ENCODE data around the gene MAMSTR.

Gene MAMSTR

DNA sequence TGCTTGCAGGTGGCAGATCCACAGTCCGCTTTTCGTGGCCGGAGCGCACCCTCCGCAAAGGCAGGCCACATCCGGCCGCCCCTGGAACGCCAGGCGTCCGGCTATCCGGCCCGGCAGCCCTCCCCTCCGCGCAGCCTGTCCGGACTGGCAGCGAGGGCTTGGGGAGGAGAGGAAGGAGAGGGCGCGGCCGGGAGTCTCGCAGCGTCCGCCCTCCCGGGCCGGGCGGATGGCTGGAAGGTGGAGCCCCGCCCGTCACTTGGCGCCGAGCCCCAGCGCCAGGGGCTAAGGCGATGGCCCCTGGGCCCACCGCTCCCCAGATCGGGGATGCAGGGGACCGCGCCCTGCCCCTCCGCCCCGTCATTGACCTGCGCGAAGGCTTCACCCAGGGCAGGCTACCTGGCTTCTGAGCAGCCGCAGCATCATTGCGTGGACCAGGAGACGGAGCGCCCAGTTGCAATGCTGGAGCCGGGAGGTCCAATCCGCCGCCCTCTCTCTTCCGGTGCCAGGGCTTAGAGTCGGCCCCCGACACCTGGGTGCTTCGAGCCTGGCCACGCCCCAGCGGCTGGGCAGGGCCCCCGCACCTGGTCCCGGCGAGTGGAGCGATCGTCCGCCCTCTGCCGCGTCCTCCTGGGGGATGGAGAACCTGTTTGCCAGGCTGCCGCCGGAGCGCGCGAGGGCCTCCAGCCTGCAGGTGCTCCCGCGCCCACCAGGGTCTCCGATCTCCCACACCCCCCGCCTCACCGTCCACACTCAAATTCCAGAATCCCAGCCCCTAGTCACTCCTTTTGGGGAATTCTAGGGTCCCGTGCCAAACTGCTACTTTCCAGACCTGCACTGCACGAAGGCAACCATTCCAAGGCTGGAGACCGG is 33.2 kb upstream of the MAMSTR start, which contains the start of gene FUT1 (continued):
- TF ChIP-seq, protein P1, sequence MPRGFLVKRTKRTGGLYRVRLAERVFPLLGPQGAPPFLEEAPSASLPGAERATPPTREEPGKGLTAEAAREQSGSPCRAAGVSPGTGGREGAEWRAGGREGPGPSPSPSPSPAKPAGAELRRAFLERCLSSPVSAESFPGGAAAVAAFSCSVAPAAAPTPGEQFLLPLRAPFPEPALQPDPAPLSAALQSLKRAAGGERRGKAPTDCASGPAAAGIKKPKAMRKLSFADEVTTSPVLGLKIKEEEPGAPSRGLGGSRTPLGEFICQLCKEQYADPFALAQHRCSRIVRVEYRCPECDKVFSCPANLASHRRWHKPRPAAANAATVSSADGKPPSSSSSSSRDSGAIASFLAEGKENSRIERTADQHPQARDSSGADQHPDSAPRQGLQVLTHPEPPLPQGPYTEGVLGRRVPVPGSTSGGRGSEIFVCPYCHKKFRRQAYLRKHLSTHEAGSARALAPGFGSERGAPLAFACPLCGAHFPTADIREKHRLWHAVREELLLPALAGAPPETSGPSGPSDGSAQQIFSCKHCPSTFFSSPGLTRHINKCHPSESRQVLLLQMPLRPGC (tag by site-specific recombination; IDR thresholded peaks at IDR 0.05): no peak
- TF ChIP-seq, protein P2, sequence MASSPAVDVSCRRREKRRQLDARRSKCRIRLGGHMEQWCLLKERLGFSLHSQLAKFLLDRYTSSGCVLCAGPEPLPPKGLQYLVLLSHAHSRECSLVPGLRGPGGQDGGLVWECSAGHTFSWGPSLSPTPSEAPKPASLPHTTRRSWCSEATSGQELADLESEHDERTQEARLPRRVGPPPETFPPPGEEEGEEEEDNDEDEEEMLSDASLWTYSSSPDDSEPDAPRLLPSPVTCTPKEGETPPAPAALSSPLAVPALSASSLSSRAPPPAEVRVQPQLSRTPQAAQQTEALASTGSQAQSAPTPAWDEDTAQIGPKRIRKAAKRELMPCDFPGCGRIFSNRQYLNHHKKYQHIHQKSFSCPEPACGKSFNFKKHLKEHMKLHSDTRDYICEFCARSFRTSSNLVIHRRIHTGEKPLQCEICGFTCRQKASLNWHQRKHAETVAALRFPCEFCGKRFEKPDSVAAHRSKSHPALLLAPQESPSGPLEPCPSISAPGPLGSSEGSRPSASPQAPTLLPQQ (tag by site-specific recombination; IDR thresholded peaks at IDR 0.05): peak; percentile 100
- TF ChIP-seq ZBTB6 (tag by site-specific recombination; IDR thresholded peaks at IDR 0.05): peak; percentile 96
- peak; percentile 24; the same call in 1 of the 2 replicates for TF ChIP-seq ZNF423 (tag by site-specific recombination; IDR thresholded peaks at IDR 0.05)
- no peak for TF ChIP-seq ZNF792 (tag by site-specific recombination; IDR thresholded peaks at IDR 0.05)
- no peak for TF ChIP-seq ZNF302 (tag by site-specific recombination; IDR thresholded peaks at IDR 0.05; ENCODE audit: low read depth)
- TF ChIP-seq CTCF (tag by site-specific recombination; IDR thresholded peaks at IDR 0.05): peak; percentile 66
- TF ChIP-seq ZNF132 (tag by site-specific recombination; IDR thresholded peaks at IDR 0.05; ENCODE audit: borderline replicate concordance): no peak
- no peak for TF ChIP-seq ZNF248 (tag by site-specific recombination; IDR thresholded peaks at IDR 0.05)
- peak; percentile 74 for TF ChIP-seq GLIS2 (tag by site-specific recombination; IDR thresholded peaks at IDR 0.05)
- peak; percentile 100 for TF ChIP-seq KLF1 (tag by site-specific recombination; IDR thresholded peaks at IDR 0.05)
- peak; percentile 85 for TF ChIP-seq ZFP37 (tag by site-specific recombination; IDR thresholded peaks at IDR 0.05)
- no peak for TF ChIP-seq ZNF473 (tag by site-specific recombination; IDR thresholded peaks at IDR 0.05)
- peak; percentile 84 for TF ChIP-seq ZEB2 (tag by site-specific recombination; IDR thresholded peaks at IDR 0.05)
- TF ChIP-seq GLIS1 (tag by site-specific recombination; IDR thresholded peaks at IDR 0.05): peak; percentile 73
- TF ChIP-seq ZNF610 (tag by site-specific recombination; IDR thresholded peaks at IDR 0.05; ENCODE audit: borderline replicate concordance): peak; percentile 66; the same call in 1 of the 2 replicates
- peak; percentile 94 for TF ChIP-seq KLF7 (tag by site-specific recombination; IDR thresholded peaks at IDR 0.05; ENCODE audit: borderline replicate concordance)
- TF ChIP-seq ZNF600 (tag by site-specific recombination; IDR thresholded peaks at IDR 0.05): peak; percentile 33; the same call in 1 of the 2 replicates
- TF ChIP-seq, protein P3, sequence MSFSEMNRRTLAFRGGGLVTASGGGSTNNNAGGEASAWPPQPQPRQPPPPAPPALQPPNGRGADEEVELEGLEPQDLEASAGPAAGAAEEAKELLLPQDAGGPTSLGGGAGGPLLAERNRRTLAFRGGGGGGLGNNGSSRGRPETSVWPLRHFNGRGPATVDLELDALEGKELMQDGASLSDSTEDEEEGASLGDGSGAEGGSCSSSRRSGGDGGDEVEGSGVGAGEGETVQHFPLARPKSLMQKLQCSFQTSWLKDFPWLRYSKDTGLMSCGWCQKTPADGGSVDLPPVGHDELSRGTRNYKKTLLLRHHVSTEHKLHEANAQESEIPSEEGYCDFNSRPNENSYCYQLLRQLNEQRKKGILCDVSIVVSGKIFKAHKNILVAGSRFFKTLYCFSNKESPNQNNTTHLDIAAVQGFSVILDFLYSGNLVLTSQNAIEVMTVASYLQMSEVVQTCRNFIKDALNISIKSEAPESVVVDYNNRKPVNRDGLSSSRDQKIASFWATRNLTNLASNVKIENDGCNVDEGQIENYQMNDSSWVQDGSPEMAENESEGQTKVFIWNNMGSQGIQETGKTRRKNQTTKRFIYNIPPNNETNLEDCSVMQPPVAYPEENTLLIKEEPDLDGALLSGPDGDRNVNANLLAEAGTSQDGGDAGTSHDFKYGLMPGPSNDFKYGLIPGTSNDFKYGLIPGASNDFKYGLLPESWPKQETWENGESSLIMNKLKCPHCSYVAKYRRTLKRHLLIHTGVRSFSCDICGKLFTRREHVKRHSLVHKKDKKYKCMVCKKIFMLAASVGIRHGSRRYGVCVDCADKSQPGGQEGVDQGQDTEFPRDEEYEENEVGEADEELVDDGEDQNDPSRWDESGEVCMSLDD (tag by site-specific recombination; IDR thresholded peaks at IDR 0.05): peak; percentile 91
- 0 out of 2 replicates have a peak, but pooled peaks have one; percentile 26 for TF ChIP-seq ZSCAN30 (tag by site-specific recombination; IDR thresholded peaks at IDR 0.05)
- 0 out of 2 replicates have a peak, but pooled peaks have one; percentile 45 for TF ChIP-seq ZNF785 (tag by site-specific recombination; IDR thresholded peaks at IDR 0.05)
- TF ChIP-seq ZNF280D (tag by site-specific recombination; IDR thresholded peaks at IDR 0.05): 0 out of 2 replicates have a peak, but pooled peaks have one; percentile 25
- TF ChIP-seq ZNF157 (tag by site-specific recombination; IDR thresholded peaks at IDR 0.05): no peak
- TF ChIP-seq ZBTB7A (tag by site-specific recombination; IDR thresholded peaks at IDR 0.05; ENCODE audit: low read depth): 0 out of 2 replicates have a peak, but pooled peaks have one; percentile 17
